Measurements from ENCODE around the gene FSTL4. TPM values are rescaled to one million over a fixed set of nuclear protein-coding genes. Genes with fewer than 3 reads are reported as not detected.

The FSTL4 gene
- total and polyA plus RNA-seq, 2 of the 4 experiments (the other 2 are of a cell fraction), result 0.18 TPM; not detected in 1

DNA sequence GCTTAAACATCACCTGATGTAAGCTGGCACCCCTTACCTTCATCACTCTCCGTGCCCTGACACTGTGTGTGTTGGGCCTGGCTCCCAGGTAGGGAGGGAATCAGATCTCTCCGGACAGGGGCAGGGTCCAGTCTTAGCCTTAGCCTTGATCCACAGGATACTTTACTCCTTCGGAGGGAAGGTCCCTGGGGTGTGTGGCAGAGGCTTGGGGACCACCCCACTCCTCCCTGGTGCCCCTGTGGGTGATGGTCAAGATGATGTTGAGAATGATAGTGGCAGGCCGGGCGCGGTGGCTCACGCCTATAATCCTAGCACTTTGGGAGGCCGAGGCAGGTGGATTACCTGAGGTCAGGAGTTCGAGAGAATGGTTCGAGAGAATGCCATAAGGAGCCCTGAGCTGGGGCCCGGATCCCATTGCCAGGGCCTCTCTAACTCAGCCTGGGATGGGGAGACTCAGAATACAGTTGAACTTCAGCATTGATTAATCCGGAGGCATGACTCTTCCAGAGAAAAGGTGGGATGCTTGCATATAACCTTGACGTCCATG is 291.0 kb downstream of the FSTL4 start:
- no peak overlapping the region for H3K9ac ChIP-seq (ENCODE audit: low read depth, low read length)
- no peaks in the 10 kb centered on the region for H3K9me1 ChIP-seq (ENCODE audit: insufficient read depth, low read length)
- H2BK15ac ChIP-seq (ENCODE audit: low read depth, low read length), result no peak overlapping the region
- H3K79me1 ChIP-seq (ENCODE audit: low read depth in 1 of 2, low read length in 2 of 2), result no peaks in the 10 kb centered on the region
- H3K27me3 ChIP-seq (ENCODE audit: control insufficient read depth, insufficient read depth, low read length), result peaks cover 27% of the 10 kb centered on the region
- H3K4ac ChIP-seq (ENCODE audit: low read depth, low read length), result no peak overlapping the region
- no peak overlapping the region for H3K56ac ChIP-seq (ENCODE audit: extremely low read depth, insufficient read depth, low read length)
- no peaks in the 10 kb centered on the region for H3K9me3 ChIP-seq (ENCODE audit: control insufficient read depth, insufficient read depth, low read length)
- DNase-seq (no peak), ATAC-seq (ENCODE audit: low read depth) (no peak)
- H3K14ac ChIP-seq (replicated peaks; ENCODE audit: low read depth, low read length), result no peak overlapping the region
- POLR2A ChIA-PET (ENCODE audit: unreplicated experiment), result no interaction called here
- CTCF ChIA-PET, result no interaction called here
- H4K5ac ChIP-seq (ENCODE audit: low read depth, low read length), result no peak overlapping the region
- H2BK5ac ChIP-seq (ENCODE audit: low read depth, low read length, poor library complexity, severe bottlenecking), result no peak overlapping the region
- dilution Hi-C loops (cut with HindIII; ENCODE audit: low sequenced_read_pairs, unreplicated experiment) (no loop called here), in situ Hi-C loops (cut with MboI; ENCODE audit: low sequenced_read_pairs) (no loop called here), intact Hi-C loops (cut with micrococcal nuclease) (no loop called here)
- H2AK5ac ChIP-seq (ENCODE audit: low read depth, low read length), result no peak overlapping the region
- H3K4me3 ChIP-seq (ENCODE audit: insufficient read depth, low read depth, low read length), result no peak overlapping the region
- H2AFZ ChIP-seq (replicated peaks; ENCODE audit: low read length, poor library complexity), result no peak overlapping the region
- H3K18ac ChIP-seq (ENCODE audit: low read depth, low read length), result no peak overlapping the region
- no peak overlapping the region for H3K23ac ChIP-seq (ENCODE audit: low read depth, low read length)
- H2AK9ac ChIP-seq (replicated peaks; ENCODE audit: low read depth, low read length, poor library complexity), result no peak overlapping the region
- no peaks in the 10 kb centered on the region for H4K20me1 ChIP-seq (ENCODE audit: insufficient read depth, low read length)
- no peak overlapping the region for H2BK20ac ChIP-seq (ENCODE audit: low read depth, low read length)
- 73% methylated on average over 9 of the region's 13 CpGs; no CpG with 5 or more reads in 1 of the 2 experiments for WGBS, 2 experiments (ENCODE audit: extremely low coverage in 2 of 2, insufficient read length in 1 of 2)
- TF ChIP-seq MXI1 (IDR thresholded peaks at IDR 0.05; ENCODE audit: borderline replicate concordance, low read depth, low read length), result no peak
- no peak for TF ChIP-seq USF2 (IDR thresholded peaks at IDR 0.05; ENCODE audit: low read depth, low read length)
- TF ChIP-seq MAZ (IDR thresholded peaks at IDR 0.05; ENCODE audit: borderline replicate concordance, low read depth, low read length), result no peak
- TF ChIP-seq, protein P1, sequence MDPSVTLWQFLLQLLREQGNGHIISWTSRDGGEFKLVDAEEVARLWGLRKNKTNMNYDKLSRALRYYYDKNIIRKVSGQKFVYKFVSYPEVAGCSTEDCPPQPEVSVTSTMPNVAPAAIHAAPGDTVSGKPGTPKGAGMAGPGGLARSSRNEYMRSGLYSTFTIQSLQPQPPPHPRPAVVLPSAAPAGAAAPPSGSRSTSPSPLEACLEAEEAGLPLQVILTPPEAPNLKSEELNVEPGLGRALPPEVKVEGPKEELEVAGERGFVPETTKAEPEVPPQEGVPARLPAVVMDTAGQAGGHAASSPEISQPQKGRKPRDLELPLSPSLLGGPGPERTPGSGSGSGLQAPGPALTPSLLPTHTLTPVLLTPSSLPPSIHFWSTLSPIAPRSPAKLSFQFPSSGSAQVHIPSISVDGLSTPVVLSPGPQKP (IDR thresholded peaks at IDR 0.05; ENCODE audit: borderline replicate concordance, low read depth, low read length), result no peak
- TF ChIP-seq, protein P2, sequence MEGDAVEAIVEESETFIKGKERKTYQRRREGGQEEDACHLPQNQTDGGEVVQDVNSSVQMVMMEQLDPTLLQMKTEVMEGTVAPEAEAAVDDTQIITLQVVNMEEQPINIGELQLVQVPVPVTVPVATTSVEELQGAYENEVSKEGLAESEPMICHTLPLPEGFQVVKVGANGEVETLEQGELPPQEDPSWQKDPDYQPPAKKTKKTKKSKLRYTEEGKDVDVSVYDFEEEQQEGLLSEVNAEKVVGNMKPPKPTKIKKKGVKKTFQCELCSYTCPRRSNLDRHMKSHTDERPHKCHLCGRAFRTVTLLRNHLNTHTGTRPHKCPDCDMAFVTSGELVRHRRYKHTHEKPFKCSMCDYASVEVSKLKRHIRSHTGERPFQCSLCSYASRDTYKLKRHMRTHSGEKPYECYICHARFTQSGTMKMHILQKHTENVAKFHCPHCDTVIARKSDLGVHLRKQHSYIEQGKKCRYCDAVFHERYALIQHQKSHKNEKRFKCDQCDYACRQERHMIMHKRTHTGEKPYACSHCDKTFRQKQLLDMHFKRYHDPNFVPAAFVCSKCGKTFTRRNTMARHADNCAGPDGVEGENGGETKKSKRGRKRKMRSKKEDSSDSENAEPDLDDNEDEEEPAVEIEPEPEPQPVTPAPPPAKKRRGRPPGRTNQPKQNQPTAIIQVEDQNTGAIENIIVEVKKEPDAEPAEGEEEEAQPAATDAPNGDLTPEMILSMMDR (conservative IDR thresholded peaks at IDR 0.05; ENCODE audit: low read depth, low read length), result no peak
- TF ChIP-seq SMC3 (IDR thresholded peaks at IDR 0.05; ENCODE audit: low read depth, low read length), result no peak
- no peak for TF ChIP-seq CHD1 (IDR thresholded peaks at IDR 0.05; ENCODE audit: low read depth, low read length)
- no peak for TF ChIP-seq NFE2L2 (IDR thresholded peaks at IDR 0.05; ENCODE audit: low read depth, low read length)
- TF ChIP-seq RAD21 (IDR thresholded peaks at IDR 0.05; ENCODE audit: low read length), result no peak
- no peak for TF ChIP-seq FOS (IDR thresholded peaks at IDR 0.05; ENCODE audit: low read depth, low read length)
- TF ChIP-seq RFX5 (IDR thresholded peaks at IDR 0.05; ENCODE audit: low read depth, low read length), result no peak
- TF ChIP-seq CEBPB (IDR thresholded peaks at IDR 0.05; ENCODE audit: low read depth, low read length), result no peak
- TF ChIP-seq POLR2A (IDR thresholded peaks at IDR 0.05; ENCODE audit: low read depth, low read length), result no peak
- no peak overlapping the region for H4K91ac ChIP-seq (ENCODE audit: insufficient read depth, low read depth, low read length)
- H3K4me2 ChIP-seq (ENCODE audit: low read depth, low read length), result no peak overlapping the region
- BruUV-seq (replicated peaks), result no TSS peak
- no peaks in the 10 kb centered on the region for H3K4me1 ChIP-seq (ENCODE audit: control insufficient read depth, insufficient read depth, low read length)
- H4K8ac ChIP-seq (ENCODE audit: low read depth in 2 of 2, low read length in 2 of 2), result no peak overlapping the region
- H3K36me3 ChIP-seq (ENCODE audit: control insufficient read depth, insufficient read depth, low read length), result no peaks in the 10 kb centered on the region
- no peak overlapping the region for H3K27ac ChIP-seq (ENCODE audit: insufficient read depth, low read length)
- H2BK120ac ChIP-seq (ENCODE audit: low read depth, low read length), result no peak overlapping the region

Measured in IMR-90 (cell line).